Measurements from ENCODE around the gene SPATS2.

SPATS2 gene

DNA sequence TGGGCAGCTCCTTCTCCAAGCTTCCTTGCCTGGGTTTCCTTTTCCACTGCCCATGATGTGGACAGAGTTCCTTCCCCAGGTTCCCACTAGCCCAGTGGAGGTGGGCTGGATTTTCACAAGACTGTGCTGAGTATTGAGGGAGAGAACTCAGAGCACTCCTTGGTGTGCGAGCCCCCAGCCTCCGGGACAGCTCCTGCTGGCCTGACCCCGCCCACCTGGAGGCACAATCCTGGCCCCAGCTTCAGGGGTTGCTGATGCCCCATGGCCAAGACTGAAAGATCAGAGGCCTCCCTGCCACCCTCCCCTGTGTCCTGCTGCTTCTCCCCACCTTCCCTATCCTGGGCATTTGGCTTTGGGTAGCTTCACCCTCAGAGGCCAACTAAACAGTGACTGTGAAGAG is 179.2 kb downstream of the SPATS2 start:
- no peaks in the 10 kb centered on the region for H3K36me3 ChIP-seq (ENCODE audit: control insufficient read depth in 2 of 2, insufficient read depth in 1 of 2, low read length in 2 of 2)
- H3K4me3 ChIP-seq (ENCODE audit: low read depth, low read length), result no peak overlapping the region
- H3K27ac ChIP-seq (ENCODE audit: extremely low read depth, low read depth, low read length), result no peak overlapping the region
- ChIA-PET POLR2A (no interaction called here), CTCF (interaction anchor here (0.6 to 1.1 kb wide), 3 partner anchors 34 to 187 kb away, joined by 3 read pairs; partner anchors contain the start of gene PRPF40B)
- no peaks in the 10 kb centered on the region for H3K9me3 ChIP-seq (ENCODE audit: control insufficient read depth, insufficient read depth, low read depth, low read length)
- no peaks in the 10 kb centered on the region for H3K4me1 ChIP-seq (ENCODE audit: control insufficient read depth, insufficient read depth, low read length)
- TF ChIP-seq ZNF768 (tag by site-specific recombination; IDR thresholded peaks at IDR 0.05), result no peak
- peak; percentile 46 for TF ChIP-seq ZIC2 (tag by site-specific recombination; IDR thresholded peaks at IDR 0.05)

DNA sequence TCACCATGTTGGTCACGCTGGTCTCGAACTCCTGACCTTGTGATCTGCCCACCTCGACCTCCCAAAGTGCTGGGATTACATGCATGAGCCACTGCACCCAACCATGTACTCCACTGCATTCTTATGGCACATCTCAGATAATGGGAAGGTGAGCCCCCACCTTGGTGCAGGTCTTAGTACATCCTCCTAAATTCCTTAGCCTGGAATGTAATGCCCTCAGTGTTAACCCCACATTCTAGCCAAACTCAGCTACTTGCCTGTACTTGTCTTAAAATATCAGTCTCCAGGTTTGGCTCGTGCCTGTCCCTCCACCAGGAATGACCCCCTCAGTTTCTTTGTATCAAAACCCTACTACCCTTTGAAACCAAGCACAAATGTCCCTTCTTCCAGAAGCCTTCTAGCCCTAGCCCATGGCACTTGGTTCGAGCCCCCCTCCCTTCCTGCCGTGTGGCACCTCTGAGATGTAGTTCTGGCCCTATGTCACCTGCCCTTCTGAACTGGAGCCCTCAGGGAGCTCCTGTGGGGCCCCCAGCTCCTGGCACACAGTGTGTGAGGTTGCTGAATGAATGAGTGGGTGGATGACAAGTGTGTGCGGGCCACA is 179.9 kb downstream of the SPATS2 start:
- ChIA-PET CTCF (interaction anchor here (0.6 to 0.7 kb wide), 2 partner anchors 34 to 205 kb away, joined by 3 read pairs; no protein-coding TSS in a partner anchor), POLR2A (interaction anchor here (0.6 kb wide), 1 partner anchor 690 kb away, joined by 3 read pairs; no protein-coding TSS in a partner anchor)
- Histone ChIP-seq H3K27ac (ENCODE audit: extremely low read depth, low read depth, low read length) (no peak overlapping the region), H3K4me3 (ENCODE audit: low read depth, low read length) (no peak overlapping the region), H3K4me1 (ENCODE audit: control insufficient read depth, insufficient read depth, low read length) (no peaks in the 10 kb centered on the region), H3K9me3 (ENCODE audit: control insufficient read depth, insufficient read depth, low read depth, low read length) (no peaks in the 10 kb centered on the region), H3K36me3 (ENCODE audit: control insufficient read depth in 2 of 2, insufficient read depth in 1 of 2, low read length in 2 of 2) (no peaks in the 10 kb centered on the region)
- TF ChIP-seq ZNF623 (tag by site-specific recombination; IDR thresholded peaks at IDR 0.05) (no peak), ZFHX2 (tag by site-specific recombination; conservative IDR thresholded peaks at IDR 0.05) (peak; percentile 55)

DNA sequence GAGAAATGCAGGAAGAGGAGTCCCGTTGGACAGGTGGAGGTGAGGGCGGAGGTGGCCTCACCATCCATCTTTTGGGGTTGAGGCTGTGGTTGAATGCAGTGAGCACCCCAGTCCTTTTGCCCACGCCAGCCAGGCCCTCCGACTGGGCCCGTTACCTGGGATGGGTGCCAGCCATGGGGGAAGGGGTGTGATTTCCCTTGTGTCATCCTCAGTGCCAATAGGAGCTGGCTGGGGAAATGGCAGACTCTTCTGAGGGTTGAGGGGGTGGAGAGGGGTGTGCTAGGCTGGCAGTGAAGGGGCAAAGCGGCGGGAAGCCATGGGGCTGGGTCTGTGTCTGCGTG is 181.2 kb downstream of the SPATS2 start:
- CTCF ChIA-PET, result no interaction called here
- no peak overlapping the region for H3K27ac ChIP-seq (ENCODE audit: extremely low read depth, low read depth, low read length)
- TF ChIP-seq EGR2 (tag by site-specific recombination; IDR thresholded peaks at IDR 0.05; ENCODE audit: low read depth) (0 out of 2 replicates have a peak, but pooled peaks have one; percentile 14), ZNF266 (tag by site-specific recombination; IDR thresholded peaks at IDR 0.05; ENCODE audit: low read depth) (no peak)
- H3K9me3 ChIP-seq (ENCODE audit: control insufficient read depth, insufficient read depth, low read depth, low read length), result no peaks in the 10 kb centered on the region
- no peak overlapping the region for H3K4me3 ChIP-seq (ENCODE audit: low read depth, low read length)
- H3K4me1 ChIP-seq (ENCODE audit: control insufficient read depth, insufficient read depth, low read length), result no peaks in the 10 kb centered on the region
- POLR2A ChIA-PET, result no interaction called here
- H3K36me3 ChIP-seq (ENCODE audit: control insufficient read depth in 2 of 2, insufficient read depth in 1 of 2, low read length in 2 of 2), result no peaks in the 10 kb centered on the region

DNA sequence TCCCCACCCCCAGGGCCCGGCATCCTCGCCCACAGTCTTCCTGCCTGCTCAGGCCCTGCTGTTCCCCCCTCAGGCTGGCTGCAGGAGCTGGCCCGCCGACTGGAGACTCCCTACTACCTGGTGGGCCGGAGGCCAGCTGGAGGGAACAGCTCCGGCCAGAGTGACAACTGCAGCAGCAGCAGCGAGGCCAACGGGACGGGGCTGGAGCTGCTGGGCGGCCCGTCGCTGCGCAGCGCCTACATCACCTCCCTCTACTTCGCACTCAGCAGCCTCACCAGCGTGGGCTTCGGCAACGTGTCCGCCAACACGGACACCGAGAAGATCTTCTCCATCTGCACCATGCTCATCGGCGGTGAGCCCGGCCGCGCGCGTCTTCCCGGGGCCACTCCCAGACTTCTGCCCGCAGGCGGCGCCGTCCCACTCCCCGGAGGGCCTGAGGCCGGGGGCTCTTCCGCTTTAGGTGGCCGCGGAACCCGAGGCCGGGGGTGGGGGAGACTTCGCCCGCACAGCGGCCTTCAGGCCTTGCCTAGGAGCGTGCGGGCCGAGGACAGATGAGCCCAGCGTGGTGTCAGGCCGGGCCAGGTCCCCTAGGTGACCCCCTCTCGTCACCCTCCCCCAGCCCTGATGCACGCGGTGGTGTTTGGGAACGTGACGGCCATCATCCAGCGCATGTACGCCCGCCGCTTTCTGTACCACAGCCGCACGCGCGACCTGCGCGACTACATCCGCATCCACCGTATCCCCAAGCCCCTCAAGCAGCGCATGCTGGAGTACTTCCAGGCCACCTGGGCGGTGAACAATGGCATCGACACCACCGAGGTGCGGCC is 181.8 kb downstream of the SPATS2 start:
- ChIA-PET CTCF (interaction anchor here (0.8 kb wide), 2 partner anchors 17 to 190 kb away, joined by 4 to 5 read pairs; no protein-coding TSS in a partner anchor), POLR2A (no interaction called here)
- H3K27ac ChIP-seq (ENCODE audit: extremely low read depth, low read depth, low read length), result no peak overlapping the region
- no peaks in the 10 kb centered on the region for H3K9me3 ChIP-seq (ENCODE audit: control insufficient read depth, insufficient read depth, low read depth, low read length)
- H3K4me1 ChIP-seq (ENCODE audit: control insufficient read depth, insufficient read depth, low read length), result no peaks in the 10 kb centered on the region
- no peak overlapping the region for H3K4me3 ChIP-seq (ENCODE audit: low read depth, low read length)
- H3K36me3 ChIP-seq (ENCODE audit: control insufficient read depth in 2 of 2, insufficient read depth in 1 of 2, low read length in 2 of 2), result no peaks in the 10 kb centered on the region
- TF ChIP-seq ZNF701 (tag by site-specific recombination; IDR thresholded peaks at IDR 0.05) (no peak), OVOL3 (tag by site-specific recombination; IDR thresholded peaks at IDR 0.05) (no peak), WT1 (tag by site-specific recombination; IDR thresholded peaks at IDR 0.05) (no peak), ZNF19 (tag by site-specific recombination; IDR thresholded peaks at IDR 0.05; ENCODE audit: low read depth) (no peak), EGR2 (tag by site-specific recombination; IDR thresholded peaks at IDR 0.05; ENCODE audit: low read depth) (0 out of 2 replicates have a peak, but pooled peaks have one; percentile 1)
- TF ChIP-seq, protein P1, sequence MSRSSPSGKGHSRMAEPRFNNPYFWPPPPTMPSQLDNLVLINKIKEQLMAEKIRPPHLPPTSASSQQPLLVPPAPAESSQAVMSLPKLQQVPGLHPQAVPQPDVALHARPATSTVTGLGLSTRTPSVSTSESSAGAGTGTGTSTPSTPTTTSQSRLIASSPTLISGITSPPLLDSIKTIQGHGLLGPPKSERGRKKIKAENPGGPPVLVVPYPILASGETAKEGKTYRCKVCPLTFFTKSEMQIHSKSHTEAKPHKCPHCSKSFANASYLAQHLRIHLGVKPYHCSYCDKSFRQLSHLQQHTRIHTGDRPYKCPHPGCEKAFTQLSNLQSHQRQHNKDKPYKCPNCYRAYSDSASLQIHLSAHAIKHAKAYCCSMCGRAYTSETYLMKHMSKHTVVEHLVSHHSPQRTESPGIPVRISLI (tag by site-specific recombination; IDR thresholded peaks at IDR 0.05), result no peak
- TF ChIP-seq, protein P2, sequence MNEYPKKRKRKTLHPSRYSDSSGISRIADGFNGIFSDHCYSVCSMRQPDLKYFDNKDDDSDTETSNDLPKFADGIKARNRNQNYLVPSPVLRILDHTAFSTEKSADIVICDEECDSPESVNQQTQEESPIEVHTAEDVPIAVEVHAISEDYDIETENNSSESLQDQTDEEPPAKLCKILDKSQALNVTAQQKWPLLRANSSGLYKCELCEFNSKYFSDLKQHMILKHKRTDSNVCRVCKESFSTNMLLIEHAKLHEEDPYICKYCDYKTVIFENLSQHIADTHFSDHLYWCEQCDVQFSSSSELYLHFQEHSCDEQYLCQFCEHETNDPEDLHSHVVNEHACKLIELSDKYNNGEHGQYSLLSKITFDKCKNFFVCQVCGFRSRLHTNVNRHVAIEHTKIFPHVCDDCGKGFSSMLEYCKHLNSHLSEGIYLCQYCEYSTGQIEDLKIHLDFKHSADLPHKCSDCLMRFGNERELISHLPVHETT (tag by site-specific recombination; IDR thresholded peaks at IDR 0.05), result no peak
